HG03103 (cell line): ENCODE data around the gene AMDHD1.

Source experiments
- ATAC-seq: cut with Tn5 transposase; IDR thresholded peaks from one replicate; pipeline ENCODE4 v1.9.1; 2021; ENCODE audit warnings: low read depth; ENCODE audit not compliant: unreplicated experiment

AMDHD1 gene

DNA sequence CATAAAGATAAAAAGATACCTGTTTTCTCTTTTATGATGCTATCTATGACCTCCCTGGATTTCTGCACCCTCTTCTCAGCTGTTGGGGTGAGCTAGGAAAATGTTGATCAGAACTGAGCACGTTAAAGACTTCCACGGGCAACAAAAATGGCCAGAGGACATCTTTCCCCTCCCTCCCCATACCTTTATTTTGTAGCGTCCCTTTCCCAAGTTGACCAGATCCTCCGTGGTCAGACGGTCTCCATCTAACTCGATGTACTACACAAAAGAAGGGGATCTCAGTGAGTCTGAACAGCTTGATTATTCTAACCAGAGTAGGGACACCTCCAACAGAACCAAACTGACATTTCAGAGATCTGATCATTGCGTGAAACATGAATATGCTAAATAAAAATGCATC, 50.8 kb downstream of the AMDHD1 start:
- ATAC-seq = no peak

DNA sequence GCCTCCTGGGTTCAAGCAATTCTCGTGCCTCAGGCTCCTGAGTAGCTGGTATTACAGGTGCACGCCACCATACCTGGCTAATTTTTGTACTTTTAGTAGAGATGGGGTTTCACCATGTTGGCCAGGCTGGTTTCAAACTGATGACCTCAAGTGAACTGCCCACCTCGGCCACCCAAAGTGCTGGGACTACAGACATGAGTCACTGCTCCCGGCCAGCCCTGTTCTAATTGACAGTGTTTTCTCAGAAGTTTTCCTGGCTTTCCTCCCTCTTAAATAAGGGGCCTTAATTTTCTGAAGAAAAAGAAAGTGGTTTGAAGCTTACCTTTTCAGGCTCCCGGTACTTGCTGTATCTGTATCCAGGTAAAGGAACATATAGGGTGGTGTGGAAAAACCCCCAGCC, 51.3 kb downstream of the AMDHD1 start:
- ATAC-seq = no peak

- ATAC-seq = no peak
Measured at GRCh38 chr12:95995238-95996031, 52.3 kb downstream of the AMDHD1 start.

- no peak for ATAC-seq
Measured at GRCh38 chr12:95996034-95996658, 53.0 kb downstream of the AMDHD1 start, which contains the start of gene HAL. Gene HAL (minus strand): TSS chr12:95996344. CDS start chr12:95995910, 434 bp downstream.

GRCh38 chr12:95997276-95997675, 54.1 kb downstream of the AMDHD1 start:
- no peak for ATAC-seq

DNA sequence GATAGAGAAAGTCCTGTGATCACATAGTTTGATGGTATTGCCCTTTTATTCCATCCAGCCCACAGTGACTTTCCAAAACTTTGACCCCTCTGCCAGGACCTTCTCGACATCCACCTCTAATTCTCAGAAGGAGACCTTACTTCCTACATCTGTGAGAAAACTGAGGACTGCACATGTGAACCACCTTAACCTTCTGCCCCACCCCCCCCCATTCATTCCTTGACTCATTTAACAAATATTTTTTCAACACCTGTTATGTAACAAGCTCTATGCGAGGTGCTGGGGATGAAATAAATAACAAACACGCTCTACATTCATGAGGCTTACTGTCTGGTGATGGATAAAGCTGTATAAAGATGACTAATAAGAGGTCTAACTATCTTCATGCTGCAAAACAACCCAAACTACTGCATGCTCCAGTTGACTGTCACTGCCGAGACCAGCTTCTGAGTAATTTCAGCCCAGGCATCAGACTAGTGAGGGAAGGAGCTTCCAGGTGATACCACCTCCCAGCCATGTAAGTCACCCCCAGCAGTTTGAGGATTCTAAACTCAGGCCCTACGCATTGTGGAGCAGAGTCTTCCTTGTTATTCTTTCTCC, 54.9 kb downstream of the AMDHD1 start:
- ATAC-seq = no peak

DNA sequence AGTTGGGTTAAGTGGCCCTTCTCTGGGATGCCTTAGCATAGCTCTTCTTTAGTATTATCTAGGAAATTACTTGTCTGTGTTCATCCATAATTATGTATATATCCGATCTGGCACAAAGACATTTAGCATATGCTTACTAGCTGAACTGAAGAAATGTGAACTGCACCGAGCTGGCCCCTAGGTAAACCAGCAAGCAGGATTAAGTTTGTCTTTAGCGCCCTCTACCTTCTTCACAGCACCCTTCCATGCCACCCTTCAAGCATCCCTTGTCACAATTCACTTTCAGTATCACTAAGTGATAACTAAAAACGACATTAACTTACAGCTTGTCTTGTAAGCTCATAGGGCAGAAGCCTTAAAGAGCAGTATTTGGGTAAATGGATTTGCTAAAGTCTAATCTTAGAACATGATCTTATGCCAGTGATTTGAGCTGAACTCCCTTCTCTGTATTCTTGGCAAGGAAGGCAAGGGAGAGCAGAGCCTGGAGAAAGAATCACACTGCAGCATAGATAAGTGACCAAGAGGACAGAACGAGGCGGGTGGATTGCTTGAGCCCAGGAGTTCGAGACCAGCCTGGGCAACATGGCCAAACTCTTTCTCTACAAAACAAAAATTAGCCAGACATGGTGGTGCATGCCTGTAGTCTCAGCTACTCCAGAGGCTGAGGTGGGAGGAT, 55.6 kb downstream of the AMDHD1 start:
- ATAC-seq = peak; percentile 85

- ATAC-seq = no peak
Measured at GRCh38 chr12:95999484-95999883, 56.4 kb downstream of the AMDHD1 start.

GRCh38 chr12:96000858-96001257, 57.7 kb downstream of the AMDHD1 start:
- no peak for ATAC-seq

GRCh38 chr12:96006727-96007126, 63.6 kb downstream of the AMDHD1 start:
- ATAC-seq = no peak

DNA sequence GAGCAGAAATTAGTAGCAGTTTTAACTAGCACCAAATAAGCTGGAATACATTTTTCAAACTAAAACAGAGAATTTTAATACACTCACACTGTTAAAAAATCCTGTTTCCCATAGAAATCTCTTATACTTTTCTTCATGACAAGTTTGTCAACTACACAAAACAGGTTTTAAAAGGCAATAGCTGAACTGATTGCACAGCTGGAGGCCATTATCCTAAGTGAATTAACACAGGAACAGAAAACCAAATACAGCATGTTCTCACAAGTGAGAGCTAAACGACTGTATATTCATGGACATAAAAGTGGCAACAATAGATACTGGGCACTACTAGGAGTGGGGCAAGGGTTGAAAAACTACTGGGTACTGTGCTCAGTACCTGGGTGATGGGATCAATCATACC, 64.6 kb downstream of the AMDHD1 start:
- no peak for ATAC-seq

DNA sequence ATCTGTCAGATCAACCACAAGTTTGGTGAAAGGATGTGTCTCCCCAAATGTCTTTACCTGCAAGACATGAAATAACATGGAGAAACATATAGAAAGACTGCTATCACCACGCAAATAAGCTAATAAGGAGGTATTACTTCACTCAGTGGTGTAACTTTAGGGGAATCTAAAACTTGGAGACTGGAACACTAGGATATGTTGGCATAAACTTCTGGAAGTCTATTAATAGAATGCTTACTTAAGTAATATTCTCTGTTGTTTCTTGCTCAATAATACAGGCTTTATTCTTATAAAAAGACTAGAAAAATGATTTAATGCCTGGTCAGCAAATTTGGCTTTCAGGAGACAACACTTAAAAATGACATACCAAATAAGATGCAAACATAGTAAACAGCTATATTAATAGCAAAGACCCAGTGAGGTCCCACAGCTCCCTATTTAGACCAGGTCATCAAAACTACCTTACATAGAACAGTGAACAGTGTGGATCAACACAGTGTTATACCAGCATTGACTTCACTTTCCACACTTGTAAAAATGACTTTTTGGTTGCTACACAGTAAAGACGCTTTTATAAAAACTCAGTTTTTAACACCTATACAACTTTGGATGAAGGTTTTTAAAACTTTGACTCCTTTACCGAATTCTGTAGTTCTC, 71.9 kb downstream of the AMDHD1 start:
- no peak for ATAC-seq

DNA sequence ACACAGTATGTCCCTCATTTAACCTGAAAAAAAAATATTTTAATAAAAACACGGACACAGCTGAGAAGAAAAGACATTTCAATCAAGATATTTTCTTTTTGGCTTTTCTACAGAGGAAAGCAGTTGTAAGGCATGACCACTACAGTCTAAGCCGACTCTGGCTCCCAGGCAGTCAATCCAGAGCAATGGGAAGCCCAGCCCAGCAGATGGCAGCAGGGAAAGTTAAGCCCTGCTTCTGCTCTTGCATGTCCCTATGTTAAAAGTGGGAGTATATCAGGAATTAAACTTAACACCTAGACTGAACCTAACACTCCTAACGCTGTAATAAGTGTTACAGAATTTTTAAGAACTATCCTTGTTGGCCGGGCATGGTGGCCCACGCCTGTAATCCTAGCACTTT, 72.5 kb downstream of the AMDHD1 start:
- ATAC-seq = no peak
